ENCODE data around the gene LPAR2. TPM values are rescaled to one million over a fixed set of nuclear protein-coding genes. Genes with fewer than 3 reads are reported as not detected.

The LPAR2 gene
- total RNA-seq, 1 donor from 2014 or later, result 14.7 TPM

- DNase-seq (ENCODE audit: low spot score in 2 of 2) (peak in 1 of 2 donors; percentile 11), FAIRE-seq (no peak)
These were observed 26.4 kb upstream of the LPAR2 start for GRCh38 chr19:19654441-19654840.

- no peak for FAIRE-seq
These were observed 25.7 kb upstream of the LPAR2 start for GRCh38 chr19:19653597-19654147.

DNA sequence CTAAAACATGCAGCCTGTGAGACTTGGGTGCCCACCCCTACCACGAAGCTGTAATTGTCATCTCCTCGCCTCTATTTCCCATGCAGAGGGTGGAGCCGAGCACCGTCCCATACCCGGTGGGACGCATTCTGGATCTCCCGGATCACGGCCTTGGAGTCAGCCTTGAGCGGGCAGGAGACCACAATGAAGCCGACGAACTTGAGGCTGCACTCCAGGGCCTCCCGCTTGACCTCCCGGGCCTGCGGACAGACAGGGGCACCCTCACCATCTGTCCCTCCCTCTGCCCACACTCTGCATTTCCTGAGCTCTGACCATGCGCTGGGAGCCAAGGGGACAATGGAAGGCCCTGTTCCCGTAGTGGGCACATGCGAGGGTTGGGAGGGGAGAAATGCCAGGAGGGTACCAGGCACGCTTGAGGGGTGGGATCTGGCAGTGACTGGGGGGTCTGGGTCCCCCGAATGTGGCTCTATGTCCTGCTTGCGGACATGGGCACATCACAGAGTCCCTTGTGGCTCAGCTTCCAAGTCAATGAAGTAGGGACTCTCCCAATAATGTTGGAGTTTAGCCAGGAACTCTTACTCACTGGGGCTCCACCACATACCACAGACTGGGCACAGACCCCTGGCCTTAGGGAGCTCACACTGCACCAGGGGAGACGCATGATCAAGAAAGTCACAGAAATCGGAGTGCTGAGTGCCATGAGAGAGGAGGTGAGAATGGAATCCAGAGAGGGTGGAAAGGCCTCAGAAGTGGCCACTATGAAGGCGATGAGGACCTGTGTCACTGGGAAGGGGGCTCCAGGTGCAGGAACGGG is 24.7 kb upstream of the LPAR2 start:
- DNase-seq (ENCODE audit: low spot score in 2 of 2) (no peak), FAIRE-seq (no peak)

More at GRCh38 chr19:19653597-19654147, 25.7 kb upstream of the LPAR2 start:
- DNase-seq (ENCODE audit: low spot score in 2 of 2), result no peak

DNA sequence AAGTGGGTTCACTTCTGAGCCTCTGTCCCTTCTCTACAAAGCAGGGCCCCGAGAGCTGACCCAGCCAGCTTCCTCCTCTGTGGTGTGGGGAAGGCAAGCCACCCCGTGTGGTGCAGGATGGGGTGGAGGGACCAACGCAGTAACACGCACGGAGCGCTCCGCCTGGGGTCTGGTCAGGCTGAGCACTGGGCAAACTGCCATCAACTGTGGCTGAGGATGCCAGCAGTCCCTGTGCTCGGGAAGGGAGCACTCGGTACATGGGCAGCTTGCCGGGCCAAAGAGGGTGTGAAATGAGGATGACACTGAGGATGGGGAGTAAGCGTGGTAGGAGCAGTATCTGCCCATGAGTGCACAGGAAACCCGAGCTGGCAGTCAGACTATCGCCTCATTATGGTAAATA is 23.1 kb upstream of the LPAR2 start:
- FAIRE-seq (no peak), DNase-seq (ENCODE audit: low spot score in 2 of 2) (peak in 1 of 2 donors; percentile 71)

GRCh38 chr19:19650331-19650730 is 22.3 kb upstream of the LPAR2 start:
- DNase-seq (ENCODE audit: low spot score in 2 of 2), result no peak
- FAIRE-seq, result no peak

DNA sequence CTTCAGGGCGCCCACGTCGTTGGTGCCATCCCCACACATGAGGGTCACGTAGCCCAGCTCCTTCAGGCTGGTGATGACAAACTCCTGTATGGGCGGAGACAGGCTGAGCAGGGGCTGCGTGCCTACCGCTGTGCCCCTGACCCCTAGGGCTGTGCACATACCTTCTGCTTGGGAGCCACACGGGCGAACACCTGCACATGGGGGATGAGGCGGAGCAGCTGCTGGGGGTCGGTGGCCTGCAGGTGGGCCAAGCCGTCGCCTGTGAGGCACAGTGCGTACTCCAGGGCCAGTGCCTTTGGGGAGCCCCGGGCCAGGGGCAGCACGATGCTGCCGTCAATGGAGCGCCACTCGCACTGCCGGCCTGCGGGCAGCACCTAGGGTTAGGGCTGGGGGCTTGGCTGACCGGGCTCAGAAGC is 21.6 kb upstream of the LPAR2 start:
- FAIRE-seq (no peak), DNase-seq (ENCODE audit: low spot score in 2 of 2) (no peak)

- DNase-seq (ENCODE audit: low spot score in 2 of 2) (no peak), FAIRE-seq (no peak)
These were observed 21.1 kb upstream of the LPAR2 start for GRCh38 chr19:19649155-19649554.

GRCh38 chr19:19647037-19647835 is 19.2 kb upstream of the LPAR2 start:
- DNase-seq (ENCODE audit: low spot score in 2 of 2), result no peak
- FAIRE-seq, result no peak

DNA sequence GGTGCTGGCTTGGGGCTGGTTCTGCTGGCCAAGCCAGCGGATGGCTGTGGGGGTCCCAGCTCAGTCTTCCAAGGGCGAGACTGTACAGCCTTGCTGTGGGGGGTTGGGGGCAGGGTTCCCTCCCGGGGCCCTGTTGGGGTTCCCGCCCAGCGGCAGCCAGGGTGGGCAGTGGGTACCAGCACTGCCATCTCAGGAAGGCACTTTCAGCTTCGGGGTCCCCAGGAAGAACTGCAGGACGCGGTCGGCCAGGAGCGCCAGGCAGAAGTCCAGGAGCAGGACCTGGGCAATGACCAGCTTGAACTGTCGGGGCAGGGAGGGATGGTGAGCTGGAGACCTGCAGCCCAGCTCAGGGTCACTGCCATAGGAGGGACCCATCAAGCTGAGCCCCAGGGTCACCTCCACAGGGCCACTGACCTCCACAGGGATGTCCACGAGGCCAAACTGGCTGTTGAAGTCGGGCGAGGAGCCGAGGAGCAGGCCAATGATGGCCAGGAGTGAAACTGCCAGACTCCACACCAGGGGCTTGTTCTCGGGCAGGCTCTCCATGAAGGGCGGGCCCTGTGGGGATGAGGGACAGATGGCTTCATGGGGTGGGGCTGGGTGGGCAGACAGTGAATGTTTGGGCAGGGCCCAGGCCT is 17.3 kb upstream of the LPAR2 start:
- no peak for FAIRE-seq
- no peak for DNase-seq (ENCODE audit: low spot score in 2 of 2)

GRCh38 chr19:19644054-19644388 is 16.0 kb upstream of the LPAR2 start:
- FAIRE-seq (no peak), DNase-seq (ENCODE audit: low spot score in 2 of 2) (no peak)

DNA sequence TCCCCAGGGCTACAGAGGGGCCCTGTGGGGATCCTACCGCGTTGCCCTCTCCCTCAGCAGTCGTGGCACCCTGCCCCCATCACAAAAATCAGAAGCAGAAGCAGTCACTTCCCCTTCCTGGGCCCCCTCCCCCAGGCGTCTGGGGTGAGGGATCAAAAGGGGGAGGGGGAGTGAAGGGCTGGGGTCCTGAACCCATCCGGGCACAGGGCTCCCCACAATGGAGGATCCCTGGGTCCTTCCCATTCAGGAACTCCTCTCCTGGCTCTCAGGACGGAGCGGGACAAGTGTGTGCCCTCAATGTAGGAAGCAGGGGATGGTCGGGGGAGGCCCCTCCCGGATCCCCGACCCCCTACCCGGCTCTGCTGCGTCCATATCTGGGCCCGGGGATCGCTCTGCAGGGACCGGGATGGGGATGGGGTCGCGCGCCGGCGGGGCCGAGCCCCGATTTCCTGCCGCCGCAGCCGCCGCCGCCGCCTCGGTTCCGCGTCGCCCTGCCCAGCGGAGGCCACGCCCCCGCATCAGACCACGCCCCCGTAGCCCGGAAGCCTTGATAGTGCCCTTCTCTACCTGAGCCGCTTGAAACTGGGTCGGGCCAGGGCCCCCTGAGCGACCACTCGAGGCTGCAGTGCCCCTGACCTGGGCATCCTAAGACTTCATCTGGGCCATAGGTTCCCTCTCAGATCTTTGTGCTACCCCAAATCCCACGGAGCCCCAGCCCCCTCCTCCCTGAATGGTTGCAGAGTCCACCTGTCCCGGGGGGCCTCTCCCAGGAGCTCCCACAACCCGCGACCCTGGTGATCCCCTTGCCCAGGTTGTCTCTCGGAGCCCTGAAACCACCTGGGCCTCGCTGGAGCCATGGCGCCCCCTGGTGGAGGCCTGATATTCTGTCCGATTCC is 15.4 kb upstream of the LPAR2 start, which contains the start of gene GMIP:
Gene GMIP (minus strand): TSS at position 500 of the 896 bp plus-strand sequence. CDS start 128 bp downstream, at position 372.
- DNase-seq (ENCODE audit: low spot score in 2 of 2) (peak; percentile 84 to 90), FAIRE-seq (no peak)

DNA sequence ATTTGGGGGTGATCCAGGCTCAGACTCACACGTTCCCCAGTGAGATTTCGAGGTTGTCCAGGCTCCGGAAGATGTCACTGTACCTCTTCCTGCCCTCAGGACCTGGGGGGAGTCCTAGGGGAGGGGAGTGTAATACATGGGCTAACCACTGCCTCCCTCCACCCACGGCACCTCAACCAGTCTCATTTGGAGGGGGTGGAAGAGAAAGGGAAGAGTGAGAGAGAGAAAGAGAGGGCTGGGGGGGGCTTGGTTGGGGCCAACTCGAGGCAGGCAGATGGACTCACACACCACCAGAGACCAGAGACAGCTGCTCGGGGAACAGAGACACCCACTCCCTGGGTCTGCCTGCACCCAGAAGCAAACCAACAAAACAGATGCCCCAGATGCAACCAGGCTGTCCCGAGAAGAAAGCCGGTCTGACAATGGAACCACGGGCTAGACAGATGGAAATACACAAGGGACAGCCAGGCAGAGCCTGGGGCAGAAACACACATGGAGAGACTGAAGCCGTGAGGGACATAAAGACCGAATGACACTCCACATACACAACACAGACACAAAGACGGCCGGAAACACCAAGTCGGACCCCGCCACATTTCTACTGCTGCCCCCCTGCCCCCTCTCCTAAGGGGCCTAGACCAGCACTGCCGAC is 14.6 kb upstream of the LPAR2 start:
- DNase-seq (ENCODE audit: low spot score in 2 of 2), result no peak

GRCh38 chr19:19637523-19638251 is 9.7 kb upstream of the LPAR2 start:
- no peak for DNase-seq (ENCODE audit: low spot score in 2 of 2)
- FAIRE-seq, result no peak

More for the DNA sequence above, 14.6 kb upstream of the LPAR2 start:
- FAIRE-seq, result no peak

GRCh38 chr19:19637186-19637522 is 9.1 kb upstream of the LPAR2 start:
- FAIRE-seq, result no peak

DNA sequence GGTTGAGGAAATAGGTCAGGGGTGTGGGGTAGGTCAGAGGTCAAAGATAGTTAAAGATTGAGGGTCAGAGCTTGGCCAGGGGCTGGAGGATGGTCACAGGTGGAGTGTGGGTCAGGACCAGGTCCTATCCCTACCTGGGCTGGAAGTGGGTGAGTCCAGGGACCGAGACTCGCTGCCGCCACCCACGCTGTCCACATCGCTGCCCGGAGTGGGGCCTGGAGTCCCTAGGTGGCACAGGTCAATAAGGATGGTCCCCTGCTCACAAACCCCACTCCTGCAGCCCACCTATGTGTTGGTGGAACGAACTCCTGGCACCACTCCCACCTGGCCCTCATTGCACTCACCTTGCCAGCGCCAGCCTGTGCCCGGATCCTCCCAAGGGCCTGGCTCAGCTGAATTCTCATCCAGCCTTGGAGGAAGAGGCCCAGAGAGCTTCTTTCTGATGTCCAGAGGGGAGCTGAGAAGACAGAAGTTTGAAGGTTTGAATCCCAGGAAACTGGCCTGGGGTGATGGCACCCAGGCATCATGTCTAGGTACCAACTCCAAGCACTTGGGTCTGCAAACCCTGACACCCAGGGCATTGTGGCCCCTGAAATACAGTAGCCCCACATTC is 8.7 kb upstream of the LPAR2 start:
- FAIRE-seq, result no peak

More at GRCh38 chr19:19637186-19637522, 9.1 kb upstream of the LPAR2 start:
- DNase-seq (ENCODE audit: low spot score in 2 of 2), result no peak

GRCh38 chr19:19635313-19635702 is 7.3 kb upstream of the LPAR2 start:
- FAIRE-seq, result no peak
- DNase-seq (ENCODE audit: low spot score in 2 of 2), result no peak

More for the DNA sequence above, 8.7 kb upstream of the LPAR2 start:
- no peak for DNase-seq (ENCODE audit: low spot score in 2 of 2)

GRCh38 chr19:19634516-19635312 is 6.7 kb upstream of the LPAR2 start:
- no peak for FAIRE-seq
- DNase-seq (ENCODE audit: low spot score in 2 of 2), result no peak
